IMR-90 (cell line): ENCODE measurements around the gene FAM174B.

Experiments used
- FOS ChIP-seq: fragments of 150-350 bp; IDR thresholded peaks from 2 replicates; pipeline ENCODE4 v1.6.1; 2016; ENCODE audit warnings: low read depth, low read length
- POLR2A ChIP-seq: IDR thresholded peaks from 2 replicates; pipeline ENCODE4 v1.6.1; 2012; ENCODE audit warnings: mild to moderate bottlenecking, low read depth, low read length
- TF ChIP-seq, protein P1 (sequence below): fragments of 150-350 bp; IDR thresholded peaks from 2 replicates; pipeline ENCODE4 v1.6.1; 2016; ENCODE audit warnings: low read depth, mild to moderate bottlenecking, low read length, moderate library complexity, borderline replicate concordance
- TF ChIP-seq, protein P2 (sequence below): conservative IDR thresholded peaks from 2 replicates; pipeline ENCODE4 v1.5.1; 2012; ENCODE audit warnings: mild to moderate bottlenecking, low read depth, low read length, improper control_type of control experiment

DNA sequence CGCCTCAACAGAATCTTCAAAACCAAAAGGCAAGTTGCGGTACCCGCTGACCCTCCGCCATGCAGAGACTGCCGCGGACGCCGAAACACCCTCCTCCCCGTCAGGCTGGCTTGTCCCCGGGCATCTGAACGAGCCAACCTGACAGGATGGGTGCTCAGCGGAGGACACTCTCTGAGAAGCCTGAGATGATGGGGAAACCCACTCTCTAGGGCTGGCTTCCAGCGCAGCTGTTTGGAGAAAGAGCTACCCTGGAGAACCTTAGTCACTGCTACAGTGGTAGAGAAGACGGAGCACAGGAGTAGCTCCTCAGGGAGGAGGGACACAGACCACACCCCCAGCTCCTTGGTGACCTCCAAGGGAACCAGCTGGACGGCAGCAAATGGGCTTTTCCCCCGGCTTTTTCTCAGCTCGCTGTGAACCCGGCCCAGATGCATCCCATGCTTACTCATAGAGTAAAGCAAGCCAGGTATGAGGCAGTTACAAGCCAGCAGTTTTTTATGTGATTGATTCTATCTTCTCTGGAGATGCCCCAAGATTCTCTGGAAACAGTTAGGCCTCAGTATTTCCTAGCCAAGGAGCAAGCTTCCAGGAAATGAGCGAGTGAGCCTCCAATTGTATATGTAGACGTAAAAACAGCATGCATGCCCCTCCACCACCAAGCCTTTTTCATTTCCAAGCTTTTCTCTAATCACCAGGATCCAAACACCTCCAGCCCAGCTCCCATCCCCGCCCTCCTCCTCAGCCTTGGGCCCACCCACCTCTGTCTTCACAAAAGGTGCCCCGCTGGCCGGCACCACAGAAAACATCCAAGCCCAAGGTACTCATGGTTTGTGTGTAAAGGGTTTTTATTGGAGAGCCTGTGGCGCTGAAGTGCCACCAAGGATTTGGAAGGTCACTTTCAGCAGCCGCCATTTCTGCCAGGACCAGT lies 38.7 kb downstream of the FAM174B start:
- TF ChIP-seq, protein P1, sequence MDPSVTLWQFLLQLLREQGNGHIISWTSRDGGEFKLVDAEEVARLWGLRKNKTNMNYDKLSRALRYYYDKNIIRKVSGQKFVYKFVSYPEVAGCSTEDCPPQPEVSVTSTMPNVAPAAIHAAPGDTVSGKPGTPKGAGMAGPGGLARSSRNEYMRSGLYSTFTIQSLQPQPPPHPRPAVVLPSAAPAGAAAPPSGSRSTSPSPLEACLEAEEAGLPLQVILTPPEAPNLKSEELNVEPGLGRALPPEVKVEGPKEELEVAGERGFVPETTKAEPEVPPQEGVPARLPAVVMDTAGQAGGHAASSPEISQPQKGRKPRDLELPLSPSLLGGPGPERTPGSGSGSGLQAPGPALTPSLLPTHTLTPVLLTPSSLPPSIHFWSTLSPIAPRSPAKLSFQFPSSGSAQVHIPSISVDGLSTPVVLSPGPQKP = no peak
- TF ChIP-seq, protein P2, sequence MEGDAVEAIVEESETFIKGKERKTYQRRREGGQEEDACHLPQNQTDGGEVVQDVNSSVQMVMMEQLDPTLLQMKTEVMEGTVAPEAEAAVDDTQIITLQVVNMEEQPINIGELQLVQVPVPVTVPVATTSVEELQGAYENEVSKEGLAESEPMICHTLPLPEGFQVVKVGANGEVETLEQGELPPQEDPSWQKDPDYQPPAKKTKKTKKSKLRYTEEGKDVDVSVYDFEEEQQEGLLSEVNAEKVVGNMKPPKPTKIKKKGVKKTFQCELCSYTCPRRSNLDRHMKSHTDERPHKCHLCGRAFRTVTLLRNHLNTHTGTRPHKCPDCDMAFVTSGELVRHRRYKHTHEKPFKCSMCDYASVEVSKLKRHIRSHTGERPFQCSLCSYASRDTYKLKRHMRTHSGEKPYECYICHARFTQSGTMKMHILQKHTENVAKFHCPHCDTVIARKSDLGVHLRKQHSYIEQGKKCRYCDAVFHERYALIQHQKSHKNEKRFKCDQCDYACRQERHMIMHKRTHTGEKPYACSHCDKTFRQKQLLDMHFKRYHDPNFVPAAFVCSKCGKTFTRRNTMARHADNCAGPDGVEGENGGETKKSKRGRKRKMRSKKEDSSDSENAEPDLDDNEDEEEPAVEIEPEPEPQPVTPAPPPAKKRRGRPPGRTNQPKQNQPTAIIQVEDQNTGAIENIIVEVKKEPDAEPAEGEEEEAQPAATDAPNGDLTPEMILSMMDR = no peak
- no peak for TF ChIP-seq POLR2A
- no peak for TF ChIP-seq FOS
